RWPE2 (cell line): ENCODE results near the gene SLC26A6.

Experiments used
- ATAC-seq: fragments of 200-7000 bp; cut with Tn5 transposase; 3 replicates; pipeline ENCODE4 v1.9.1; 2021; ENCODE audit warnings: low read depth
- DNase-seq: peaks from one replicate; pipeline ENCODE4 v3.0.0-alpha.2; 2020; ENCODE audit warnings: low spot score
- H3K27ac ChIP-seq: fragments of 450-650 bp; 2 replicates; pipeline ENCODE4 v1.5.1; 2017; ENCODE audit warnings: mild to moderate bottlenecking; ENCODE audit not compliant: poor library complexity, severe bottlenecking
- H3K27me3 ChIP-seq: fragments of 250-450 bp; sonication (Bioruptor Pico); 2 replicates; pipeline ENCODE4 v1.5.1; 2021; ENCODE audit warnings: mild to moderate bottlenecking, moderate library complexity; ENCODE audit not compliant: insufficient read depth, poor library complexity, severe bottlenecking
- H3K36me3 ChIP-seq: fragments of 250-450 bp; sonication (Bioruptor Pico); 2 replicates; pipeline ENCODE4 v1.5.1; 2020; ENCODE audit warnings: low read depth, mild to moderate bottlenecking, moderate library complexity
- H3K4me1 ChIP-seq: fragments of 250-450 bp; sonication (Bioruptor Pico); 2 replicates; pipeline ENCODE4 v1.5.1; 2021; ENCODE audit warnings: mild to moderate bottlenecking, moderate library complexity; ENCODE audit not compliant: insufficient read depth, poor library complexity, severe bottlenecking
- H3K4me3 ChIP-seq: fragments of 250-450 bp; sonication (Bioruptor Pico); 2 replicates; pipeline ENCODE4 v1.5.1; 2021; ENCODE audit warnings: mild to moderate bottlenecking, moderate library complexity; ENCODE audit not compliant: severe bottlenecking
- H3K9me3 ChIP-seq: fragments of 250-450 bp; sonication (Bioruptor Pico); 2 replicates; pipeline ENCODE4 v1.5.1; 2021; ENCODE audit warnings: mild to moderate bottlenecking, moderate library complexity; ENCODE audit not compliant: severe bottlenecking
- CTCF ChIP-seq: fragments of 450-650 bp; IDR thresholded peaks from one replicate; pipeline ENCODE4 v1.5.1; 2017; ENCODE audit warnings: mild to moderate bottlenecking, moderate library complexity; ENCODE audit not compliant: poor library complexity, severe bottlenecking

Gene SLC26A6

GRCh38 chr3:48619541-48620524 lies 15.4 kb downstream of the SLC26A6 start:
- Histone ChIP-seq H3K27me3 (no peaks in the 10 kb centered on the region), H3K4me3 (no peak overlapping the region), H3K27ac (no peak overlapping the region), H3K36me3 (peaks cover 2% of the 10 kb centered on the region; the same call in 1 of the 2 replicates), H3K4me1 (no peaks in the 10 kb centered on the region), H3K9me3 (peaks cover 17% of the 10 kb centered on the region)
- DNase-seq (no peak), ATAC-seq (no peak)
- no peak for TF ChIP-seq CTCF

GRCh38 chr3:48617559-48617958 lies 17.7 kb downstream of the SLC26A6 start:
- Histone ChIP-seq H3K4me1 (peaks cover 13% of the 10 kb centered on the region), H3K27ac (no peak overlapping the region), H3K9me3 (peaks cover 17% of the 10 kb centered on the region), H3K36me3 (no peaks in the 10 kb centered on the region), H3K27me3 (no peaks in the 10 kb centered on the region), H3K4me3 (no peak overlapping the region)
- no peak for TF ChIP-seq CTCF
- no peak for DNase-seq
- ATAC-seq: no peak

GRCh38 chr3:48614044-48614443 lies 21.2 kb downstream of the SLC26A6 start:
- H3K27ac ChIP-seq: peak overlapping the region; percentile 91
- ATAC-seq (peak; percentile 62), DNase-seq (no peak)
- H3K4me1 ChIP-seq: peaks cover 16% of the 10 kb centered on the region
- TF ChIP-seq CTCF: no peak
- H3K27me3 ChIP-seq: no peaks in the 10 kb centered on the region
- H3K36me3 ChIP-seq: no peaks in the 10 kb centered on the region
- peaks cover 17% of the 10 kb centered on the region for H3K9me3 ChIP-seq
- no peak overlapping the region for H3K4me3 ChIP-seq

GRCh38 chr3:48612309-48612708 lies 23.0 kb downstream of the SLC26A6 start:
- DNase-seq (no peak), ATAC-seq (no peak)
- peak overlapping the region; percentile 91 for H3K27ac ChIP-seq
- H3K4me1 ChIP-seq: peaks cover 24% of the 10 kb centered on the region
- H3K27me3 ChIP-seq: no peaks in the 10 kb centered on the region
- no peak for TF ChIP-seq CTCF
- no peak overlapping the region for H3K4me3 ChIP-seq
- H3K36me3 ChIP-seq: peaks cover 16% of the 10 kb centered on the region
- peaks cover 6% of the 10 kb centered on the region for H3K9me3 ChIP-seq
